ENCODE data around the gene IP6K2.

IP6K2 gene

DNA sequence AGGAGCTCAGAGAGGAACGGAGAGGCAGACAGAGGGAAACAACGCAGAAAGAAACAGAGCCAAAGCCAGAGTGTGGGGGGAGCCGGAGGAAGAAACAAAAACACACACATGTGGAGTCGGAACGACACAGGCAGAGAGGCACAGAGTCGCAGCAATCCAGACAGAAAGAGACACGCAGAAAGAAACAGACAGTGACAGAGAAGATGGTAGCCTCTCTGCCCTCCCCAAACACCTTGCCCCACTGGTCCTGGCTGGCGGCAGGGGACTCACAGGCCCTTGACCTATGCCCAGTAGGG is 33.0 kb downstream of the IP6K2 start:
- Histone ChIP-seq H3K36me3 (ENCODE audit: control insufficient read depth, insufficient read depth, low read length) (no peaks in the 10 kb centered on the region), H3K4me3 (ENCODE audit: low read depth, low read length) (peak overlapping the region; percentile 100)

DNA sequence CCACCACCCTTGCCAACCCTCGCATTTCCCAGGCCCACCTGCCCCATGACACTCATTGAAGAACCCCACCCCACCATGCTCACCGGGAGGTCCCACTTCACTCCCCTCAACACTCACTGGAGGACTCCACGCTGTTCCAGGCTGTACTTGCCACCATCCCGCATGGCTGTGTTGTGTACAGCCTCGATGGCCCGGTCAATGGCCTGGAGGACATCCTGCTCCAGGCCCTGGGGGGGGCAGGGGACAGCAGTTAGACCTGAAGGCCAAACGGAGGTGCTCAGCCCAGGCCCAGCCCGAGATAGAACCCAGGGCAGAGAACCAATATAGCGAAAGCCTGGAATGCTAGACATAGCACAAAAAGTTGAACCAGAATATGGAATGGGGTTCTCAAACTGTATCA is 34.2 kb downstream of the IP6K2 start:
- Histone ChIP-seq H3K36me3 (ENCODE audit: control insufficient read depth, insufficient read depth, low read length) (no peaks in the 10 kb centered on the region), H3K4me3 (ENCODE audit: low read depth, low read length) (peak overlapping the region; percentile 100)

More for the DNA sequence above, 33.0 kb downstream of the IP6K2 start:
- Histone ChIP-seq H3K4me2 (ENCODE audit: low read length) (peak overlapping the region; percentile 92), H3K9ac (peak overlapping the region; percentile 81), H3K27me3 (ENCODE audit: control insufficient read depth, insufficient read depth, low read length) (no peaks in the 10 kb centered on the region), H3K4me1 (peaks cover 50% of the 10 kb centered on the region), H3K27ac (peak overlapping the region; percentile 95), H2AFZ (no peak overlapping the region), H3K79me2 (peaks cover 29% of the 10 kb centered on the region), H3K9me3 (ENCODE audit: control insufficient read depth, low read length) (no peaks in the 10 kb centered on the region)
- TF ChIP-seq, protein P1, sequence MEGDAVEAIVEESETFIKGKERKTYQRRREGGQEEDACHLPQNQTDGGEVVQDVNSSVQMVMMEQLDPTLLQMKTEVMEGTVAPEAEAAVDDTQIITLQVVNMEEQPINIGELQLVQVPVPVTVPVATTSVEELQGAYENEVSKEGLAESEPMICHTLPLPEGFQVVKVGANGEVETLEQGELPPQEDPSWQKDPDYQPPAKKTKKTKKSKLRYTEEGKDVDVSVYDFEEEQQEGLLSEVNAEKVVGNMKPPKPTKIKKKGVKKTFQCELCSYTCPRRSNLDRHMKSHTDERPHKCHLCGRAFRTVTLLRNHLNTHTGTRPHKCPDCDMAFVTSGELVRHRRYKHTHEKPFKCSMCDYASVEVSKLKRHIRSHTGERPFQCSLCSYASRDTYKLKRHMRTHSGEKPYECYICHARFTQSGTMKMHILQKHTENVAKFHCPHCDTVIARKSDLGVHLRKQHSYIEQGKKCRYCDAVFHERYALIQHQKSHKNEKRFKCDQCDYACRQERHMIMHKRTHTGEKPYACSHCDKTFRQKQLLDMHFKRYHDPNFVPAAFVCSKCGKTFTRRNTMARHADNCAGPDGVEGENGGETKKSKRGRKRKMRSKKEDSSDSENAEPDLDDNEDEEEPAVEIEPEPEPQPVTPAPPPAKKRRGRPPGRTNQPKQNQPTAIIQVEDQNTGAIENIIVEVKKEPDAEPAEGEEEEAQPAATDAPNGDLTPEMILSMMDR (IDR thresholded peaks at IDR 0.05) = no peak

DNA sequence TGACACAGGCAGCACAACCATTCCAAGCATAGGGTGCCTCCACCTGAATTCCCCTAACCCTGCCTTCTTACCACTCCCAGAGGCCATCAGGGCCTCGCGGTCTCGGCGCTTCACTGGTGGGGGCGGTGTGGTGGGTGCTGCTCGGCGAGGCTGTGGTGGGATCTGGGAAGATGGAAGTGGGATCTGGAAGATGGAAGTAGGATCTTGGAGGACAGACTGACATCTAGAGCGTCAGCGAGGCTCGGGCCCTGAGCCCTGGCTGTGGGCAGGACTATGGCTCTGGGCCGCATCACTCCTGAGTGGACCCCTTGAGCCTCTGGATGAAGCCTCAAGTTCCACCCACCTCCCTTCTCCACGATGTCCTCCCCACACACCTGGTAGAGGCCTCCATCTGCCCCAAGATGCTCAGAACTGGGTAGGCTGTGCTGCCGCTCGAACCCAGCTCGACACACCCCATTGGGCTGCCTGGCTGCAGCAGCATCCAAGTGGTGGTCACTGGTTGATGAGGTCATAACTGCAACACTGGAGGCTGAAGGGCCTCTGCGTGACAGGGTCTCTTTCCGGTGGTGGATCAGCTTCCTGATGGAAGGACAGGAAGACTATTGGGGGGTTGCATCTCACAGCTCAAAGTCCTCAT is 34.9 kb downstream of the IP6K2 start:
- Histone ChIP-seq H3K79me2 (peaks cover 19% of the 10 kb centered on the region), H3K4me3 (ENCODE audit: low read depth, low read length) (peak overlapping the region; percentile 100), H3K36me3 (ENCODE audit: control insufficient read depth, insufficient read depth, low read length) (no peaks in the 10 kb centered on the region), H3K9ac (no peak overlapping the region), H3K4me2 (ENCODE audit: low read length) (no peak overlapping the region), H2AFZ (no peak overlapping the region), H3K27me3 (ENCODE audit: control insufficient read depth, insufficient read depth, low read length) (no peaks in the 10 kb centered on the region), H3K27ac (peak overlapping the region; percentile 95), H3K4me1 (peaks cover 50% of the 10 kb centered on the region), H3K9me3 (ENCODE audit: control insufficient read depth, low read length) (no peaks in the 10 kb centered on the region)
- TF ChIP-seq, protein P1 (IDR thresholded peaks at IDR 0.05) = no peak

More for the DNA sequence above, 34.2 kb downstream of the IP6K2 start:
- Histone ChIP-seq H3K27me3 (ENCODE audit: control insufficient read depth, insufficient read depth, low read length) (no peaks in the 10 kb centered on the region), H3K4me2 (ENCODE audit: low read length) (peak overlapping the region; percentile 92), H3K9ac (peak overlapping the region; percentile 58), H3K27ac (peak overlapping the region; percentile 95), H2AFZ (no peak overlapping the region), H3K4me1 (peaks cover 50% of the 10 kb centered on the region), H3K9me3 (ENCODE audit: control insufficient read depth, low read length) (no peaks in the 10 kb centered on the region), H3K79me2 (peaks cover 23% of the 10 kb centered on the region)
- TF ChIP-seq, protein P1 (IDR thresholded peaks at IDR 0.05) = no peak

DNA sequence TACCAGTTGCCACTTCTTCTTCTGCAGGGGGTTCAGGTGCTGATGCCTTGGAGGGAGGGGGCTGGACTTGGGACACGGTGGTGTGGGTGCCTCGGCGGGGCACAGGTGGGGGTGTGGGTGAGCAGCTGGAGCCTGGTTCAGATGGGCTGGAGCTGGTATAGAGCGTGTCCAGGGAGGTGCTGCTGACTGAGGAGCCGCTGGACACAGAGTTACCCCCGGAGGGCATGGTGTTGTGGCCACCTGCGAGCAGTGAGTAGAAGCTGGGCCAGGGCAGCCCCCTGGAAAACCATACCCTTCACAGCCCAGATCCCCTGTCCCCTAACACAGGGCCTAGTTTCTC is 35.5 kb downstream of the IP6K2 start:
- H3K27me3 ChIP-seq (ENCODE audit: control insufficient read depth, insufficient read depth, low read length) = no peaks in the 10 kb centered on the region
- no peak overlapping the region for H2AFZ ChIP-seq
- H3K4me1 ChIP-seq = peaks cover 48% of the 10 kb centered on the region
- peak overlapping the region; percentile 95 for H3K27ac ChIP-seq
- no peak overlapping the region for H3K4me2 ChIP-seq (ENCODE audit: low read length)
- H3K9me3 ChIP-seq (ENCODE audit: control insufficient read depth, low read length) = no peaks in the 10 kb centered on the region
- peaks cover 17% of the 10 kb centered on the region for H3K79me2 ChIP-seq
- TF ChIP-seq, protein P1 (IDR thresholded peaks at IDR 0.05) = no peak
- no peaks in the 10 kb centered on the region for H3K36me3 ChIP-seq (ENCODE audit: control insufficient read depth, insufficient read depth, low read length)
- H3K4me3 ChIP-seq (ENCODE audit: low read depth, low read length) = no peak overlapping the region
- peak overlapping the region; percentile 65 for H3K9ac ChIP-seq

Measured in parathyroid adenoma (tissue), 2 donors.